HS-27A (cell line): Measurements from ENCODE around the gene GALNT7.

Experiments
- DNase-seq: peaks from one replicate; pipeline ENCODE4 v3.0.0-alpha.2; 2012; ENCODE audit warnings: low read depth, missing footprints

The GALNT7 gene

GRCh38 chr4:173237152-173237551 lies 68.5 kb downstream of the GALNT7 start:
- no peak for DNase-seq

GRCh38 chr4:173237762-173238161 lies 69.2 kb downstream of the GALNT7 start:
- DNase-seq, result no peak

GRCh38 chr4:173240696-173241095 lies 72.1 kb downstream of the GALNT7 start:
- no peak for DNase-seq

- DNase-seq, result no peak
These were observed 74.0 kb downstream of the GALNT7 start for GRCh38 chr4:173242466-173243250.

- peak; percentile 19 for DNase-seq
These were observed 74.7 kb downstream of the GALNT7 start for GRCh38 chr4:173243321-173243720.

- DNase-seq, result no peak
These were observed 75.5 kb downstream of the GALNT7 start for GRCh38 chr4:173243917-173244658.

GRCh38 chr4:173245952-173246351 lies 77.3 kb downstream of the GALNT7 start:
- DNase-seq, result no peak

GRCh38 chr4:173246719-173247118 lies 78.1 kb downstream of the GALNT7 start:
- DNase-seq, result no peak

- no peak for DNase-seq
These were observed 78.7 kb downstream of the GALNT7 start for GRCh38 chr4:173247321-173247720.

GRCh38 chr4:173248690-173249089 lies 80.1 kb downstream of the GALNT7 start:
- DNase-seq, result no peak

GRCh38 chr4:173252024-173252935 lies 83.7 kb downstream of the GALNT7 start:
- DNase-seq, result peak; percentile 91

GRCh38 chr4:173253561-173253960 lies 85.0 kb downstream of the GALNT7 start:
- no peak for DNase-seq

GRCh38 chr4:173254646-173255045 lies 86.0 kb downstream of the GALNT7 start:
- no peak for DNase-seq

- DNase-seq, result no peak
These were observed 88.2 kb downstream of the GALNT7 start for GRCh38 chr4:173256825-173257224.

- DNase-seq, result peak; percentile 4
These were observed 89.4 kb downstream of the GALNT7 start for GRCh38 chr4:173257732-173258717.

- no peak for DNase-seq
These were observed 90.3 kb downstream of the GALNT7 start for GRCh38 chr4:173258866-173259265.

- DNase-seq, result no peak
These were observed 90.7 kb downstream of the GALNT7 start for GRCh38 chr4:173259310-173259709.

GRCh38 chr4:173261052-173261451 lies 92.4 kb downstream of the GALNT7 start:
- no peak for DNase-seq

- DNase-seq, result no peak
These were observed 93.8 kb downstream of the GALNT7 start for GRCh38 chr4:173262375-173262774.

- DNase-seq, result no peak
These were observed 95.6 kb downstream of the GALNT7 start for GRCh38 chr4:173264245-173264644.

- no peak for DNase-seq
These were observed 96.1 kb downstream of the GALNT7 start for GRCh38 chr4:173264684-173265185.
